Left kidney (tissue), 8 donors: ENCODE data around the gene UFL1. TPM values are rescaled to one million over a fixed set of nuclear protein-coding genes. Genes with fewer than 3 reads are reported as not detected.
A peak's percentile ranks its signal among the peaks of the same experiment; 100 is the strongest.
"Not testable (repeated sequence)": the region's sequence is repeated elsewhere in the genome, so short reads cannot be mapped to it uniquely, and the experiment has no call there.

ENCODE experiments used
- DNase-seq: peaks from one replicate; pipeline ENCODE4 v3.0.0-alpha.2; 2013
- long read RNA-seq, 8 donors: transcript quantifications; one replicate each; lab custom pipeline, GENCODE V29; 2026
- polyA plus RNA-seq: library from polyadenylated mRNA; unstranded; fragments of 120-200 nt; gene quantifications from one replicate; pipeline ENCODE4 v1.2.1, GENCODE V29; 2013; ENCODE audit not compliant: insufficient read length

The UFL1 gene
- 46.2 TPM for polyA plus RNA-seq
- long read RNA-seq, donor 1, partial matches to known transcripts: 0 of 1 reads
- long read RNA-seq, donor 1, other reads (novel, unspliced or antisense): 0 of 1 reads
- long read RNA-seq, donor 2, full-length matches to known transcripts: 2 of 17 reads
- long read RNA-seq, donor 2, partial matches to known transcripts: 15 of 17 reads
- long read RNA-seq, donor 2, other reads (novel, unspliced or antisense): 0 of 17 reads
- long read RNA-seq, donor 3, full-length matches to known transcripts: 2 of 8 reads
- long read RNA-seq, donor 3, partial matches to known transcripts: 6 of 8 reads
- long read RNA-seq, donor 3, other reads (novel, unspliced or antisense): 0 of 8 reads
- long read RNA-seq, donor 4: 0 reads
- long read RNA-seq, donor 5, full-length matches to known transcripts: 4 of 4 reads
- long read RNA-seq, donor 5, partial matches to known transcripts: 0 of 4 reads
- long read RNA-seq, donor 5, other reads (novel, unspliced or antisense): 0 of 4 reads
- long read RNA-seq, donor 6, partial matches to known transcripts: 17 of 18 reads
- long read RNA-seq, donor 6, other reads (novel, unspliced or antisense): 0 of 18 reads
- long read RNA-seq, donor 7, full-length matches to known transcripts: 1 of 8 reads
- long read RNA-seq, donor 7, partial matches to known transcripts: 7 of 8 reads
- long read RNA-seq, donor 7, other reads (novel, unspliced or antisense): 0 of 8 reads
- long read RNA-seq, donor 8, full-length matches to known transcripts: 2 of 12 reads
- long read RNA-seq, donor 8, partial matches to known transcripts: 10 of 12 reads
- long read RNA-seq, donor 8, other reads (novel, unspliced or antisense): 0 of 12 reads

DNA sequence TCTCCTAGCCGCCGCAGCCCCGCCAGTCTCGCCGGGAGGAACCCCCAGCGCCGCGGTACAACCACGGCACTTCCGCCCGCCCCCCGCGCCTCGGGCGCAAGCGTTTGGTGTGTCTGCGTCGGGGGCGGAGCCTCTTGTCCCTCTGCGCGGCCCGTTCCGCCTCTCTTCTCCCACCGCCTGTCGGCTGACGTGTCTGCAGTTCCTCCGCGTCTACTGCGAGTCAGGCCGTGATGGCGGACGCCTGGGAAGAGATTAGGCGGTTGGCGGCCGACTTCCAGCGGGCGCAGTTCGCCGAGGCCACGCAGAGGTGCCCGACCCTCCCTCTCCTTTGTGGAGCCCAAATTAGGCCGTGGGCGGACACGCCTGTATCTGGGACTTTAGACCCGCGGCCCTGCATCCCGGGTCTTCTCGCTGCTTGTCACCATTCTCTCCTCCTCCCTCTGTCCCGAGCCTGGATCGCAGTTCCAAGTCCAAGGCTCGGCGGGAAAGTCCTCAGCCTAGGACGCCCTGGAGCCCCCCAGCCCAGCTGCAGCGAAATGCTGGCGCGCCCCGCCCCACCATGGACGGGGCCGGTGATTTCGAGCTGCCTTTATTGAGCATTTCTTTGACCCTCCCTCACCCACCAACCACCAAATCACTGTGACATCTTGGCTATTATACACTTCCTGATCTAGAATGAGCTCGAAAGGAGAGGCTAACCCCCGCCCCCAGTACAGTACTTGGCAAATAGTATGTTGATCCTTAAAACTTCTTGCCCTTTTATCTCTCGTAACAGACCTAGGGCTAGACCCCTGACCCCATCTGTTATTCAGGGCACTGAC is at the start of gene UFL1:
Gene UFL1 (plus strand): TSS at position 163 of the 821 bp plus-strand sequence. CDS start 68 bp downstream, at position 231.
- peak; percentile 94 for DNase-seq

DNA sequence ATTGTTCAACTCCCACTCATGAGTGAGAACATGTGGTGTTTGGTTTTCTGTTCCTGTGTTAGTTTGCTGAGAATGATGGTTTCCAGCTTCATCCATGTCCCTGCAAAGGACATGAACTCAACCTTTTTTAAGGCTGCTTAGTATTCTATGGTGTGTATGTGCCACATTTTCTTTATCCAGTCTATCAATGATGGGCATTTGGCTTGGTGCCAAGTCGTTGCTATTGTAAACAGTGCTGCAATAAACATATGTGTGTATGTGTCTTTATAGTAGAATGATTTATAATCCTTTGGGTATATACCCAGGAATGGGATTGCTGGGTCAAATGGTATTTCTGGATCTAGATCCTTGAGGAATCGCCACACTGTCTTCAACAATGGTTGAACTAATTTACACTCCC is 49.3 kb upstream of the UFL1 start:
- not testable (repeated sequence) for DNase-seq

DNA sequence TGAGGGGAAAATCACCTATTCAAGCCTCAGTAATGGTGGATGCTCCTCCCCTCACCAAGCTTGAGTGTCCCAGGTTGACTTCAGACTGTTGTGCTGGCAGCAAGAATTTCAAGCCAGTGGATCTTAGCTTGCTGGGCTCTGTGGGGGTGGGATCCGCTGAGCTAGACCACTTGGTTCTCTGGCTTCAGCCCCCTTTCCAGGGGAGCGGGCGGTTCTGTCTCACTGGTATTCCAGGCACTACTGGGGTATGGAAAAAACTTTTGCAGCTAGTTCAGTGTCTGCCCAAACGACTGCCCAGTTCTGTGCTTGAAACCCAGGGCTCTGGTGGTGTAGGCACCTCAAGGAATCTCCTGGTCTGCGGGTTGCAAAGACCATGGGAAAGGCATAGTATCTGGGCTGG is 42.9 kb upstream of the UFL1 start:
- no peak for DNase-seq

DNA sequence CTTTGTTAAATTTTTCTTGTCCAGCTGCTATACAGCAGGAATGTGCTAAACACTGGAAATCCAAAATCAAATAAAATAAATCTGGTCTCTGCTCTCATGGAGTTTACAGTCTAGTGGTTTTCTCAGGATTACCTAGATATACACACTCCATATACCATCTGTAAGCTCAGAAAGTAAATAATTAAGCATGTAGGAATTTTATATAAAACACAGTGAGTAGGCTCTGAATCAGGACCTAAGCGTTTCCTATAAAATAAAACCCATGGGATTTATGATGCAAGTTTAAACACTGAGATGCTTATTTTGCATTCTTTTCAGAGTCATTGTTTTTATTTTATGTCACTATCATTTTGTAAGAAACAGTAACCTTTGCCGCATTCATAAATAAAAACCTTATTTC is 29.7 kb upstream of the UFL1 start:
- no peak for DNase-seq

DNA sequence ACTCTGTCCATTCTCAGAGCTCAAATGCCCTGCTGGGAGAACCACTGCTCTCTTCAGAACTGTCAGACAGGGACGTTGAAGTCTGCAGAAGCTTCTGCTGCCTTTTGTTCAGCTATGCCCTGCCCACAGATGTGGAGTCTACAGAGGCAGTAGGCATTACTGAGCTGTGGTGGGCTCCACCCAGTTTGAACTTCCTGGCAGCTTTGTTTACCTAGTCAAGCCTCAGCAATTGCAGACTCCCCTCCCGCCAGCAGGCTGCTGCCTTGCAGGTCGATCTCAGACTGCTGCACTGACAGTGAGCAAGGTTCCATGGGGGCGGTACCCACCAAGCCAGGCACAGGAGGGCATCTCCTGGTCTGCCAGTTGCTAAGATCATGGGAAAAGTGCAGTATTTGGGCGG is 21.8 kb upstream of the UFL1 start:
- DNase-seq: no peak

DNA sequence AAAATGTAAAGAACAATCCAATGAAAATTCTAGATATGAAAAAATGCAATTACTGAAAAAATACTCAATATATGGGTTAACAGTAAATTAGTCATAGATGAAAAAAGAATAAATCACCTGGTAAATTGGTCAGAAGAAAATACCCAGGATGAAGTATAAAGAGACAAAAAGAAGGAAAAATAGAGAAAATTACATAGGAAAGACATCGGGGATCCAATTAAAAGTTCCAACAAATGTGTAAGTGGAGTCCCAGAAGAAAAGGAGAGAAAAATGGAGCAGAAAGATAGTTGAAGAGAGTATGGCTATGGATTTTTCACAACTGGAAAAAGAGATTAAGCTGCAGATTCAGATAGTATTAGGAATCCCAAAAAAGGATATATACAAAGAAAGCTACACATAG is 18.7 kb upstream of the UFL1 start:
- no peak for DNase-seq

DNA sequence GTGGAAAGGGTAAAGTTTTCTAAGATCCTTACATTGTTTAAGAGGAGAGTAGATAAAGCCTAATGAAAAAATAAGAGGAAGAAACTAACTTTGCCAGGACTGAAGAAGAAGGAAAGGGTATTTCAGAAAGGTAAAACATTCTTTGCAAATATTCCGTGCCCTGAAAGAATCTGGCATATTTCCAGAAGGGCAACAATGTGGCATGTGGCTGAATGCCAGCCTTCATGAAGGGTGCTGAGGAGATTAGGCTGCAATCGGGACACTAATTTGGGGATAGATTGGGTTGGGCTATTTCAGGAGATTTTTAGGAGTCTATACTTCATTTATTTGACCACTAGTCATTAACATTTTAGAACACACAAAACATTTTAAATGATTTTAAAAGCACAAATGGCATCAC is 16.2 kb upstream of the UFL1 start:
- no peak for DNase-seq

DNA sequence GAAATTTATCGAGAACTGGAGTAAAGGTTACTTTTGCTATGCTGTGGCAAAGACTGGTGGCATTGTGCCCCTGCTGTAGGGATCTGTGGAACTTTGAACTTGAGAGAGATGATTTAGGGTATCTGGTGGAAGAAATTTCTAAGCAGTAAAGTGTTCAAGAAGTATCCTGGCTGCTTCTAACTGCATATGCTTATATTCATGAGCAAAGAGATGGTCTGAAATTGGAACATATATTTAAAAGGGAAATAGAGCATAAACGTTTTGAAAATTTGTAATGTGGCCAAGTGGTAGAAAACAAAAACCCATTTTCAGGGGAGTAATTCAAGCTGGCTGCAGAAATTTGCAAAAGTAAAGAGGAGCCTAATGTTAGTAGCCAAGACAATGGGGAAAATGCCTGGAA is 12.3 kb upstream of the UFL1 start:
- no peak for DNase-seq

DNA sequence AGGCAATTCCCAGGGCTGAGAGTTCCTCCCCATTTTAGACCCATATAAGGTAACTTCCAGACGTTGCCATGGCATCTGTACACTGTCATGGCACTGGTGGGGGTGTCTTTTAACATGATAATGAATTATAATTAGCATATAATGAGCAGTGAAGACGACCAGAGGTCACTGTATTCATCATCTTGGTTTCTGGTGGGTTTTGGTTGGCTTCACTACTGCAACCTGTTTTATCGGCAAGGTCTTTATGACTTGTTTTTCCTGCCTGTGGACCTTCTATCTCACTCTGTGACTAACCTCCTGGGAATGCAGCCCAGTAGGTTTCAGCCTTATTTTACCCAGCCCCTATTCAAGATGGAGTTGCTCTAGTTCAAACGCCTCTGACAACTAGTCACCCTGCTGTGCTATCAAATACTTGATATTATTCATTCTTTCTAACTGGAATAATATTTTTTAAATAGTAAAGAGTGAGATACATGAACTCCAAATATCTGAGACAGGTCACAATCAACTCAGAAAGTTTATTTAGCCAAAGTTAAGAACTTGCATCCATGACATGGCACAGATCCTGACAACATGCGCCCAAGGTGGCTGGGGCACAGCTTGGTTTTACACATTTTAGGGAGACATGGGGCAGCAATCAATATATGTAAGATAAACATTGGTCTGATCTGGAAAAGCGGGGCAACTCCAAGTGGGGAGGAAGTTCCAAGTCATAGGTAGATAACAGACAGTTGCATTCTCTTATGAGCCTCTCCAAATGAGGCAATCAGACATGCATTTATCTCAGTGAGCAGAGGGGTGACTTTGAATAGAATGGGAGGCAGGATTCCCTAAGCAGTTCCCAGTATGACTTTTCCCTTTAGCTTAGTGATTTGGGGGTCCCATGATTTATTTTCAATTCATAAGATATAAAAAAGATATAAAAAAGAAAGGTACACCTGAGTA is 1.2 kb upstream of the UFL1 start:
- no peak for DNase-seq

DNA sequence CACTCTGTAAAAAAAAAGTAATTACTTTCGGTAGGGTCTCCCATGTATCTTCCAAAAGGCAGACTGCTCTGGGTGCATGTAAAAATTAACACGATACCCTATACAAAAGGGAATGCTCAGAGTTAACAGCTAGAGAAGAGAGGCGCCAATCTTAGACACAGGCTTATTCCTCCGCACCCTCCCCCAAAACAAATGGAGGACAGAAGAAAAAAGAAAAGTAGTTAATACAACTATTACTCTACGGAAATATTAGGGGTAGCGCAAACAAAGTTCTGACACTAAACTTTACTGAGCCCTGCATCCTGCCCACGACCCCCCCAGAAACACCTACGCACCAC is 331 bp upstream of the UFL1 start:
- no peak for DNase-seq

DNA sequence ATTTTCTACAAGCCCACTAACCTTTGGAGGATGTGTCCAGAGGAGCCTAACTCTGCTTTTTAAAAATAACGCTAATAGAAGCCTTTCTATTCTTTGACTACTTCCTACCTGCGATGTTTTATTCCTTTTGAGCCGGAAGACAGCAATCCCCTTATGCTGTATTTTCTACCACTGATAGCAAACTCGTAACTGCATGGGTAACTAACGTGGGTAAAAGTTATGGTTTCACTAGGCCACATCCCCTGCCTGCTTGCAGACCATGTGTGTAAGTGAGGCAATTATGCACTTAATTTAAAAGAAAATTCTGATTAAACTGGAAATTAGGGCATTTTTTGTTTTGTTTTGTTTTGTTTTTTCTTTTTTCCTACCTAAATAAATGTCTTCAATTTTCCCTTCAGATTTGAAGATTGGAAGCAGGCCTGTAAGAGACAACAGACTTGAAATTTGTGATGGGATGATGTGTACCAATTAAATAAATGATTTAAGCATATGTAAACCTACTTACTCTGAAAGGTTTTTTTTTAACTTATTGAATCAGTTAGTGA is 931 bp downstream of the UFL1 start:
- peak; percentile 43 for DNase-seq

DNA sequence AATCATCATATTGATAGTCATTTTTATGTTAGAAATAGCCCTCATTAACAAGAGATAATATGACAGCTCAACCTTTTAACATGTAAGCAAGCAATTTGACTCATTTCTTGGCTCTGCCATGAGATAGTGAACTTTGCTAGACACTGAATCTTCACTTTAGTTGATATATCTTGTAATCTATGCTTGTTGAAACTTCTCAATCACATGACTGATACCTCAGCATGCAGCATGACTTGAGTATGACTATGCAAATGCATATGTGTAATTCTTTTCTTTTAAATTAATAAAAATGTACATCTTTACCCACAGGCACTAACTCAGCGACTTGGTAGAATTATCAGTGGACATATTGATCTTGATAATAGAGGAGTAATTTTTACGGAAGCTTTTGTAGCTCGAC is 6.6 kb downstream of the UFL1 start:
- DNase-seq: no peak

DNA sequence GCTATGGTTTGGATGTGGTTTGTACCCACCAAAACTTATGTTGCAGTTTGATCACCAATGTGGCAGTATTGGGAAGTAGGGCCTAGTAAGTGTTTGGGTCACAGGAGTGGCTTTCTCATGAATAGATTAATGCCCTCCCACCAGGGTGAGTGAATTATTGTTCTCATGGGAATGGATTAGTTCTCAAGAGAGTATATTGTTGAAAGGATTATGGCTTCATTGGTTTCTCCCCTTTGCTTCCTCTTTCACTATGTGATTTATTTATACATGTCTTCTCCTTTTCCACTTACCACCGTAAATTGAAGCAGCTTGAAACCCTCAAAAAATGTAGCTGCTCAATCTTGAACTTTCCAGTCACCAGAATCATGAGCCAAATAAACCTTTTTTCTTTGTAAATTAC is 10.8 kb downstream of the UFL1 start:
- no peak for DNase-seq

DNA sequence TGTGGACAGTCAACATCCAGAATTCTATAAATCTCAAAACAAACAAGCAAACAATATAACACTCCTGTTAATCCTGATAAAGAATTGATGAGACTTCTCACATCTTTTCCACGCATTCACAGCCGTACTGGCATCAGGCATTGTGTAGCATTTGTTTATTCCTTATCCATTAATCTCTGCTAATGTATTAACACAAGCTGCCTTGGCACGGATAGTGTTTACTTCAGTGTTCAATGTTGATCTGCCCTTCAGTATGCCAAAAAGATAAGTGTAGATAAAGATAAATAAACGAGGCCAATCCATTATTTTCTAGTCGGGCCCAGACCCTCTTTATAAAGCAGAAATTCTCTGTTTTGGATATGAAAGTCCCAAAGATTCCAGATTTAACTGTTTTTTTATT is 16.1 kb downstream of the UFL1 start:
- DNase-seq: no peak

DNA sequence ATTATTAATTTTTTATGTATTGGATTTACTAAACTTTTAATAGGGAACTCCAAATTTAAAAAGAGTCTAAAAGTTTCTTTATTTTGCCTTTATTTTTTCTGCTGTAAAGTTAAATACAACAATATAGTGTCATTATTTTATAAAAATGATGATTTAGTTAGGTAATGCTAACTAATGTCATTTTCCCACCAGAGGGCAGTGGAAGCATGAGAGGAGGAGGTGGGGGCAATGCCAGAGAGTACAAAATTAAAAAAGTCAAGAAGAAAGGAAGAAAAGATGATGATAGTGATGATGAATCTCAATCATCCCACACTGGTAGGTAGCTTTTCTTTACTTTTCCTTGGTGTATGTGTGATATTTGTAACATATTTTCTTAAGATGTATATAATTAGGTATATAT is 21.1 kb downstream of the UFL1 start:
- no peak for DNase-seq

DNA sequence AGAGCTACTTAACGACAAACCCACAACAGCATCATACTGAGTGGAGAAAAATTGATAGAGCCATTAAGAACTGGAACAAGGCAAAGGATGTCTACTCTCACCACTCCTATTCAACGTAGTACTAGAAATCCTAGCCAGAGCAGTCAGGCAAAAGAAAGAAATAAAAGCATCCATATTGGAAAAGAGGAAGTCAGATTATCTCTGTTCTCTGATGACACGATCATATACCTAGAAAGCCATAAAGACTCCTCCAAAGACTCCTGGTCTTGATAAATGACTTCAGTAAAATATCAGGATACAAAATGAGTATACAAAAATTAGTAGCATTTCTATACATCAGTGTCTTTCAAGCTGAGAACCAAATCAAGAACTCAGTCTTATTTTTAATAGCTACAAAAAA is 24.3 kb downstream of the UFL1 start:
- no peak for DNase-seq

DNA sequence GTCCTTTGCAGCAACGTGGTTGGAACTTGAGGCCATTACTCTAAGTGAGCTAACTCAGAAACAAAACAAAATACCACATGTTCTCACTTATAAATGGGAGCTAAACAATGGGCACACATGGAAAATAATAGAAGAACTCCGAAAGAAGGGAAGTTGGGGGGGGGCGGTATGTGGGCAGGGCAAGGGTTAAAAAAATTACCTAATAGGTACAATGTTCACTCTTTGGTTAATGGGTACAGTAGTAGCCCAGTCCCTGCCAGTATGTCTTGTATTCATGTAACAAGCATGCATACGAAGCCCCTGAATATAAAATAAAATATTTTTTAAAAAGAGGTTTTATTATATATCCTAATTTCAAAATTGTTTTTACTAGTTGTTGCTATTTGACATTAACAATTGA is 26.0 kb downstream of the UFL1 start:
- no peak for DNase-seq

DNA sequence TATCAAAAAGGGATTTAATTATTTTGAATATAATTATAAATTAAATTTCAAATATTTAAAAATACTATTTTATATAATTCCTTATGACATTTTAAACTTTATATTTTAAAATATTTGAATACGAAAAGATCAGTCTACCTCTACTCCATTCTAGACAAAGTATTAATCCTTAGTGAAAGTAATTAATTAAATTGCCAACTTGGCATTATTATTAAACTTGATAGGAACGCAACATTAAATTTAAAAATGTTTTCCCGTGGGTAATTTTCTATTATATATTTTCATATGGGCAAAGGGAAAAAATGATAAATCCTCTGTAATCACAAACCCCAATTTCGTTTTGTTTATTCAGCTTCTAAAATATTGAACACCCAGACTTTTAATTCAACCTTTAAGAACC is 33.0 kb downstream of the UFL1 start:
- DNase-seq: no peak

DNA sequence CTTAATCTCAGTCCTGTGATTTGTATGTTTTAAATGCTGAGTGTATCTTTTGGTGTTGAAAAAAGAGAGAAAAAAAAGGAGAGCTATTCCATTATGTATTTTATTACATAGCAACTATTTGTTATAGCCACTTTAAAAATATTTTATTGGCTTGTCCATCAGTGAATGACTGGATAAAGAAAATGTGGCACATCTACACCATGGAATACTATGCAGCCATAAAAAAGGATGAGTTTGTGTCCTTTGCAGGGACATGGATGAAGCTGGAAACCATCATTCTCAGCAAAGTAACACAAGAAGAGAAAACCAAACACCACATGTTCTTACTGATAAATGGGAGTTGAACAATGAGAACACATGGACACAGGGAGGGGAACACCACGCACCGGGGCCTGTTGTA is 38.1 kb downstream of the UFL1 start:
- not testable (repeated sequence) for DNase-seq

DNA sequence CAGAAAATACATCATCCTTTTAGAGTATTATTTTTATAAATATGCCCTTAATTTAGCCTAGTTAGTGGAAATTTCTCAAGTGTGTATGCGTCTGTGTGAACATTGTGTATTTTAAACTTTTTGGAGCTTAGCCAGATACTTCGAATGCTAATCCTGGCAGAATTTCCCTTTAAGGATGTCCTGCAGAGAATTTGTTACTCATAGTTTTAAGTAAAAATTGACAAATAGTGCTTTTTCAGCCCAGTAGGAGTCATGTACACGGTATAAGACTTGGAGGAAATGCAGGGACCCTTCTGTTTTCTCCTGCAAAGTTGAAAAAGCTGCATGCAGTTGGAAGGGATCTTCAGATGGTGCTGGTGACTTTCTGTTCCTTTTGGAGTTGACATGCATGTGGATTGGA is 41.3 kb downstream of the UFL1 start, which contains the start of gene FHL5:
Gene FHL5 (plus strand): TSS at position 243 of the 400 bp plus-strand sequence. CDS start 40,486 bp downstream, outside the sequence.
- DNase-seq: no peak

DNA sequence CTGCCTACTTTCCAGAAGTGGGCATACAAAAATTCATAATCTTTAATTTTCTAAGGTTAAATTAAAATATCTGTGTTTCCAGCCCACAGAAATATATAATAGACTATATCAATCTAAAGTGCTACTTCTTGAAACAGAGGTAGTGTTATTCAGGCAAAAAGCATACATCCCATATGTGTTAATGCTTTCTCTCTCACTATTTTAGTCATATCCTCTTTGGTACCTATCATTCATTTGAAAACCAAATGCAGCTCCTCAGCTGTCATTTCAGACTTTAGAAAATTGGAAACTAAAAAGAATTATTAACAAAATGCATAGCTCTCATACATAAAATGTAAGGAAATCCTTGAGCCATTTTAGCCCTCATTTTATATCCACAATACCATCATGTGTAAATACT is 42.2 kb downstream of the UFL1 start:
- DNase-seq: no peak
